ENCODE data around the gene TUBB2B.

DNA sequence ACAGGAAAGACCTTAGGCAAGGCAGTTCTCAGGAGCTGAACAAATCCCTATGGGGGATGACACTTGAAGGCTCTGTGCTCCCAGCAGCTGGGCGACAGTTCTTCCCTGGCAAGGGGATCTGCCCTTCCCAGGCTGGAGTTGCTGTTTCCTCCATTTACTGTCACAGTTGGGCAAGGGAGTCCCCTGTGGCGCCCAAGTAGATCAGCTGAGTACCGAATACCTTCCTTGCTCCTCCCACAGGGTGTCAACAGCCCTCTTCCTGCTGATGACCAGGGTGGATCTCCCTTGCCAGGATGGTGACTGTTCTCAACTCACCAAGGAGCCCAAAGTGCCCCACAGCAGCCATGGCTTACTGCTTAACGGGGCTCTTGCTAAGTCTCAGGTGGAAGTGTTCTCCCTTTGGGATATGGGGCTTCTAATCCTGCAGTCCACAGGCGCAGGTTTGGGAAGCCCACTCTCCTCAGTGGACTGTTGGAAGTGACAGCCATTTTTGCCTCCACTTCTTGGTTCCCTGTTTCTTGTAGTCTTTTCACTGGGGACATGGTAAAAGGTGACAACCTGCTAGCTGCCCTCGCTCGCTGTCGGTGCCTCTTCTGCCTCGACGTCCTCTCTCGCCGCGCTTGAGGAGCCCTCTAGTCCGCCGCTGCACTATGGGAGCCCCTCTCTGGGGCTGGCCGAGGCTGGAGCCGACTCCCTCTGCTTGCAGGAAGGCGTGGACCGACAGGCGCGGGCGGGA is 25.6 kb upstream of the TUBB2B start:
- TF ChIP-seq, protein P1, sequence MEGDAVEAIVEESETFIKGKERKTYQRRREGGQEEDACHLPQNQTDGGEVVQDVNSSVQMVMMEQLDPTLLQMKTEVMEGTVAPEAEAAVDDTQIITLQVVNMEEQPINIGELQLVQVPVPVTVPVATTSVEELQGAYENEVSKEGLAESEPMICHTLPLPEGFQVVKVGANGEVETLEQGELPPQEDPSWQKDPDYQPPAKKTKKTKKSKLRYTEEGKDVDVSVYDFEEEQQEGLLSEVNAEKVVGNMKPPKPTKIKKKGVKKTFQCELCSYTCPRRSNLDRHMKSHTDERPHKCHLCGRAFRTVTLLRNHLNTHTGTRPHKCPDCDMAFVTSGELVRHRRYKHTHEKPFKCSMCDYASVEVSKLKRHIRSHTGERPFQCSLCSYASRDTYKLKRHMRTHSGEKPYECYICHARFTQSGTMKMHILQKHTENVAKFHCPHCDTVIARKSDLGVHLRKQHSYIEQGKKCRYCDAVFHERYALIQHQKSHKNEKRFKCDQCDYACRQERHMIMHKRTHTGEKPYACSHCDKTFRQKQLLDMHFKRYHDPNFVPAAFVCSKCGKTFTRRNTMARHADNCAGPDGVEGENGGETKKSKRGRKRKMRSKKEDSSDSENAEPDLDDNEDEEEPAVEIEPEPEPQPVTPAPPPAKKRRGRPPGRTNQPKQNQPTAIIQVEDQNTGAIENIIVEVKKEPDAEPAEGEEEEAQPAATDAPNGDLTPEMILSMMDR (conservative IDR thresholded peaks at IDR 0.05; ENCODE audit: low read length) = no peak
- no peak for TF ChIP-seq EZH2phosphoT487 (IDR thresholded peaks at IDR 0.05; ENCODE audit: borderline replicate concordance, low read depth, low read length)

Data from OCI-LY7 (cell line).